ENCODE data around the gene INTS2.

- TF ChIP-seq CTCF (IDR thresholded peaks at IDR 0.05) (no peak), POLR2A (IDR thresholded peaks at IDR 0.05) (no peak)
These were observed 93.2 kb downstream of the INTS2 start for GRCh38 chr17:61834610-61835009.

All from adrenal gland (tissue), 5 donors.